Uterus (tissue), 2 donors: ENCODE data around the gene TMED3.

Source experiments
- CTCF ChIP-seq, 4 experiments: fragments of 200-600 bp in 2 of 4; fragments of 450-650 bp in 2 of 4; sonication (generic) in 2 of 4; IDR thresholded peaks; one replicate each; pipeline ENCODE4 v1.5.1; 2016 to 2019; ENCODE audit warnings: antibody characterized with exemption in 4 of 4, mild to moderate bottlenecking in 2 of 4, moderate library complexity in 1 of 4
- POLR2A ChIP-seq, 2 donors: fragments of 450-650 bp; IDR thresholded peaks; one replicate each; pipeline ENCODE4 v1.6.1; 2016; ENCODE audit warnings: antibody characterized with exemption in 2 of 2, mild to moderate bottlenecking in 1 of 2, moderate library complexity in 1 of 2

- TF ChIP-seq CTCF (IDR thresholded peaks at IDR 0.05): no peak
- no peak for TF ChIP-seq POLR2A (IDR thresholded peaks at IDR 0.05)
Observed at GRCh38 chr15:79358069-79358468, 47.2 kb downstream of the TMED3 start.
